GM12874 (cell line): ENCODE data around the gene RHBDF2.

Experiments used
- CTCF ChIP-seq: IDR thresholded peaks from 2 replicates; pipeline ENCODE4 v1.5.1; 2011; ENCODE audit warnings: low read depth, mild to moderate bottlenecking, control low read depth, low read length, moderate library complexity; ENCODE audit not compliant: insufficient read depth

Gene RHBDF2

GRCh38 chr17:76530095-76530723, 29.0 kb upstream of the RHBDF2 start:
- TF ChIP-seq CTCF = no peak

- TF ChIP-seq CTCF = no peak
Observed at GRCh38 chr17:76529224-76530094, 28.2 kb upstream of the RHBDF2 start.

- no peak for TF ChIP-seq CTCF
Observed at GRCh38 chr17:76528528-76529223, 27.5 kb upstream of the RHBDF2 start.

- TF ChIP-seq CTCF = no peak
Observed at GRCh38 chr17:76528156-76528527, 26.9 kb upstream of the RHBDF2 start.

- TF ChIP-seq CTCF = no peak
Observed at GRCh38 chr17:76527430-76528111, 26.3 kb upstream of the RHBDF2 start.

- no peak for TF ChIP-seq CTCF
Observed at GRCh38 chr17:76524598-76525512, 23.6 kb upstream of the RHBDF2 start.
